HG03097 (cell line): ENCODE results near the gene FECH.
"Not testable (repeated sequence)": the region's sequence is repeated elsewhere in the genome, so short reads cannot be mapped to it uniquely, and the experiment has no call there.

Experiments used
- ATAC-seq: cut with Tn5 transposase; IDR thresholded peaks from one replicate; pipeline ENCODE4 v1.9.1; 2021; ENCODE audit not compliant: unreplicated experiment, low FRiP score

The FECH gene

DNA sequence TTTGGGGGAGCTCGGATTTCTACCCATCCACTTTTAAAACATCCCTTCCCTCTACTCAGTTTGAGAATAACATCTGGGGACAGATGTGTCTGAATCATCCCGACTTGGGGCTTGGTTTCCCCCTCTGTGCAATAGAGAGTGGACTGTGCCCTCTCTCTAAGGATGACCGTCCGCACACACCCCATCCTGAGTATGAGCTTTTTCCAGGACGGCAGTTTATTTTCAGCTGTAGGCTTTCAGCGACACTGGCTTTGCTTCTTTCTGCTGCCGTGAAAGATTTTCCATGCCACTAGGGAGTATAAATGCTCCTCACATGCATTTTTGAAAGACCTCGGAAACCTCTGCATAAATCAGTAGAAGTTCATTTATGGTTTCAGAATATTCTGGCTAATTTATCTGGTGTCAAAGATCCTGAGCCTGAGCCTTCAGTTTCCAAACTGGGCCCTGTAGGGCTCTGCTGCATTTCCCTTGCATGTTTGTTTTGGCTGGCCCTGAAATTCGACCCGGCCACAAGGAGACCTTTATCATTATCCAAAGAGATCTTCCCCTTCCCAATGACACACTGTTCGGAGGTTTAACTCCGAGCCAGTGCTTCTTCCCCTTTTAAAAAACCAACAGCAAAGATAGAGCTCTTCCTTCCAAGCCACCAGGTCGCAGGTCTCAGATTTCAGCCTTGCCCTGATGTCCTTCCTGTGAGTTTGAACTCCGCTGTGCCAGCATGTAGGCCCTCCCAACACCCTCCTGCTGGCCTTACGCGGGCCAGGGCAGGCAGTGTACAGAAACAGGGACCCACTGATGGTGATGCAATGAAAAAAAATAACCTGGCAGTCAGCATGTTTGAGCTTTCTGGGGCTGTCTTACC is 53.3 kb downstream of the FECH start:
- no peak for ATAC-seq

DNA sequence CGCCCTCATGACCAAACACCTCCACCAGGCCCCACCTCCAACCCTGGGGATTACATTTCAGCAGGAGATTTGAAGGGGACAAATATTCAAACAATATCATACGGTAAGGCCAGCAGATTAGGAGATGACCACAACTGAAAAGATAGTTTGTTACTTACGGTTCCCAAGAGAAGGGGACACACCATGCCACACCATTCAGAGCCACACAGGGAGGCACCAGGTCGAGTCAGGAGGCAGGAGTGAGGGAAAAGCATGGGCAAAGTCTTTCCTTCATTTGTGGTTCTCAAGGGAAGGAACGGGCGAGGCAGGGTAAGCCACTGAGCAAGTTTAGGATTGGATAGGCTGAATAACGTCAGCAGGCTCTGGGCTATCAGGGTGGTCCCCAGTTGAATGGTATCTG is 57.4 kb downstream of the FECH start:
- no peak for ATAC-seq

DNA sequence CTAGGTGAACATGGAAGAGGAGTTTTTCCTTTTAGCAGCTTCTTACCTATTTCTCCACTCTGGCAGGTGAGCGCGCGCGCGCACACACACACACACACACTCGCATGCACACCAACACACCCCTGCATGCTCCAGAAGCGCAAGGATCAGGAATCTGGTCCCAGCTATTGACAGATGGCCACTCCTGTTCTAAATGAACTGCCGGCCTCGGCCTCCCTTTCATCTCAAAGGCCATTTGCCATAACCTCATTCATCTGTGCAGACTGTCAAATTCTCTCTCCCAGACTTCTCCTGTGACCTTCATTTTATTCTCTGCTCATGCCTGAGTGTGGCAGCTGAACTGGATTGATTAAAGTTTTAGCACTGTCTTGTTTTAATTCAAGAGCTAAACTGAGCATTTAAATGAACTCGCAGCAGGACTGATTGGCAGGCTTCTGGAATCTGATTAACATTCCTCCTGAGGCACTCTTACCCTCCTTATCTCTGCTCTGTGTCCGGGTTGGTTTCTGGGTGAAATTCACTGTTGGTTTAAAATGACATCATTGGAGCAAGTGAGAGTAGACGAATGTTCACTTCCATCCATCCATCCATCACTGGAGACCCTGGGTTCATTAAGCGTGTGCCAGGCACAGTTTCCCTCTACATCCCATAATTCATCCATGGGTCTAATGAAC is 58.8 kb downstream of the FECH start:
- ATAC-seq, result no peak

DNA sequence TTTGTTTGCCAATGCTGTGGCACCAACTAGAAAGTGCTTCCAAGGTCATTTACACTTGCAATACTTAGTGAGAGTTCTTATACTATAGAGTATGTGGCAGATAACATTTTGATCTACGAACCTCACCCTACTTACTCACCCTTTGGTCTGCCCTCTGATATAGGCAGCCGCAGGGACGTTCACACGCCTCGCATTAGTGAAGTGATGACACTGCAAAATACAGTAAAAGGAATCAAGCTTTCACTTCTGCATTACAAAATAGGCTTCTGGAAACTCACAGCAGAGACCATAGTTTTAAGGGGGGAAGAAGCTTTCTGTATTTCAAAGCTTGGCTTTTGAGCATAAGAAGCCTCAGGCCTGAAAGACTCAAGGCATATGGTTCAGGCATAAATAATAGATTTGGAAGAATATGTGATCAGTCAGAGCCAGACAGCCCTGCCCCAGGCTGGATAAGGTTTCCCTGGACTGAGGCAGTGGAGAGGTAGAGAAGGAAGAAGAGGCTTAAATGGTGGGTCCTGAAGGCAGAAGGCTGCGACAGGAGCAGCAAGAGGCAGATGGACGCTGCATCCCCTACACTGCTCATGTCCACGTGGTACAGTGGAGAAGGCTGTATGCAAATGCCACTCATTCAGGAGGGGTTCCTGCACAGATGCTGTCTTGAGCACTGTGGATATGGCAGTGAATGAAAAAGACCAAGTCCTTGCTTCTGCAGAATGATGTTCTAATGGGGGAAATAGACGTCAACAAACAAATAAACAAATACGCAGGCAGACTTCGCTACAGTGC is 63.1 kb downstream of the FECH start:
- no peak for ATAC-seq

DNA sequence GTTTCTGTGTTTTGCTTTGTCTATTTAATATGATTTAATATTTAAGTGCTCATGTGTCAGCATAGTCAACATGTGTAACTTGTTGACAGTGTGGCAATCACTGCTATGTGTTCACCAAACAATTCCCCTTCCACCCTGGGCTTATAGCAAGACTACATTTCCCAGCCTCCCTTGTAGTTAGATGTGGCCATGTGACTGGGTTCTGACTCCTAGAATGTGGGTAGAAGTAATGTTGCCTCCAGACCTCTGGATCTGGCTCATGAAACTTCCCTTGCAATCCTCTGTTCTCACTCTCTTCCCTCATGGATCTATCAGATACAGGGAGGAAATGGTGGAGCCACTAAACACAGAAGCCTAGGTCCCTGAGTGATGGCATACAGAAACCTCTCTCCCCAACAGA is 64.2 kb downstream of the FECH start:
- not testable (repeated sequence) for ATAC-seq

DNA sequence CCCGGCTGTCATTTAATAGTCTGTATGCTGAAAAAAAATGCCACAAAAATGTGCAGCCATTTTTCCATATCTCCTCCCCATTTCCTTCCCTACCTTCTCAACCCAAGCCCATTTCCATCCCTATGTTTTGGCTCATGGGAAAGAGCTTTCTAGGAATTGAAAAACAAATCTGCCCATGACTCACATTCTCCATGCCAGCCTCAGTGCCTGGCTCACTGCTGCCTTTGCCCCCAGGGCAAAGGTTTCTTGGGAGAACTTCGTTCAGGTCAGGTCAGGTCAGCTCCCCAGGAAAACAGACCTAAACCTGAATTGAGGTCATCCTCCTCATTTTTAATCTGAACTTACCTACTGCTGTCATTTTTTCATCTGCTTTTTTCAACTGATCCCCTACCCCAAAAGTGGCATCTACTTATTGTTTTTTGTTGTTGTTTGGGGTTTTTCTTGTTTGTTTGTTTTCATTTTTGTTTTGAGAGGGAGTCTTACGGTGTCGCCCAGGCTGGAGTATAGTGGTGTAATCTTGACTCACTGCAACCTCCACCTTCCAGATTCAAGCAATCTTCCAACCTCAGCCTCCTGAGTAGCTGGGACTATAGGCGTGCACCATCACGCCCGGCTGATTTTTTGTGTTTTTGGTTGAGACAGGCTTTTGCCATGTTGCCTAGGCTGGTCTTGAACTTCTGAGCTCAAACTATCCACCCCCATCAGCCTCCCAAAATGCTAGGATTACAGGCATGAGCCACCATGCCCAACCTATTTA is 66.7 kb downstream of the FECH start:
- no peak for ATAC-seq

DNA sequence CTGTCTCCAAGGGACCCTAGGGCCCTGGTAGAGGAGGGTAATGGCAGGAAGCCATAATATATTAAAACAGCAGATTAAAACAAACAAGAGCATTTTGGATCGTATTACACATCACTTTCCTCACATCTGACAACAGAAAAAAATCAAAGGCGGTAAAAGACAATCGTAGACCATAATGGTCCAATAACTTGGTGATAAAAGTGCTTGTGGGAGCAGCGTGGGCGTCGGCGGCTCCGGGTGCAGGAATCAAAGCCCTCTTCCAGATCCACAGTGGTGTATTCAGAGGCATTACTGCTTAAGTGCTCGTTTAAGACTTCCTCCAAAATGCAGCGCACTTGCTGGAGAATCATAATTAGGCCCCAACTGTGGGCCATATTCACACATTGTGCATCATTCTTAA is 68.0 kb downstream of the FECH start:
- ATAC-seq, result no peak

DNA sequence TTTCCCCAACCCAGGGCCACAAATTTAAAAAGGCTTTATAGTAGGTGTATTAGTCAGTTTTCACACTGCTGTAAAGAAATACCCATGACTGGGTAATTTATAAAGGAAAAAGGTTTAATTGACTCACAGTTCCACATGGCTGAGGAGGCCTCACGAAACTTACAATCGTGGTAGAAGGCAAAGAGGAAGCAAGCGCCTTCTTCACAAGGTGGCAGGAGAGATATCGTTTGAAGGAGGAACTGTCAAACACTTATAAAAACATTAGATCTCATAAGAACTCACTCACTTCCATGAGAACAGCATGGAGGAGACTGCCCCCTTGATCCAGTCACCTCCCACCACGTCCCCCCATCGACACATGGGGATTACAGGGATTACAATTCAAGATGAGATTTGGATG is 70.4 kb downstream of the FECH start:
- ATAC-seq, result no peak

DNA sequence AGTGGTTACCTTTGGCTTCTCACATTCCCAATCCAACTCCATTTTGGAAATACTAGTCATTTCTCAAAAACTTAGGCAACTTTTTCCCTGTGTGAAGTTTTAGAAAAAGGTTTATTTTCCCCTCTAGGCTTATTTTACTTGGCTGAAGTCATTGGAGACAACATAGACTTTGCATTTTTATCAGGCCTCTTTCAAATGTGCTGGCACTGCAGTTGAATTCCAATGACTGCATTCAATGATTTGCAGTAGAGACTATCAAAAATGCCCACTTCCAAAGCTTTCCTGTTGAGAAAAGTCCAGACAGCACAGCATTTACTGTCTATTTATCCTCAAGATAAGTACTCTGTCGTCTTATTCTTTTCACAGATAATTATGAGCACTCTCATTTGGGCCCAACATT is 81.3 kb downstream of the FECH start:
- no peak for ATAC-seq

DNA sequence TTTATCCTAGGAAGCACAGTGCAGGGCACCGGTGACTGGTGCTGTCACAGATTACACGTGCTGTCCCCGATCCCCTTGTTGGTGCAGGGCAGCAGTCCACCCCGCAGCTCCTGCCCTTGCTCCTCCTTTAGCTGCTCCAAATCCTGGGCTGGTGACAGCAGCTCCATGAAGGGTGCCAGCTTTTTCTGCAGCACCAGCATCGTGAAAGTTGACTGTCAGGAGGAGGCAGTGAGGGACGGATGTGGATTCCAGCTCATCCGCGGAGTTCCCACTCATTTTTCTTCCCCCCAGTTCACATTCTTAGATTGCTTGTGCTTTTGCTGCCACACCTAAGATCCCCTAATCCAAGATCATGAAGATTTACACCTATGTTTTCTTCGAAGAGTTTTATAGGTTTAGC is 83.9 kb downstream of the FECH start:
- no peak for ATAC-seq

DNA sequence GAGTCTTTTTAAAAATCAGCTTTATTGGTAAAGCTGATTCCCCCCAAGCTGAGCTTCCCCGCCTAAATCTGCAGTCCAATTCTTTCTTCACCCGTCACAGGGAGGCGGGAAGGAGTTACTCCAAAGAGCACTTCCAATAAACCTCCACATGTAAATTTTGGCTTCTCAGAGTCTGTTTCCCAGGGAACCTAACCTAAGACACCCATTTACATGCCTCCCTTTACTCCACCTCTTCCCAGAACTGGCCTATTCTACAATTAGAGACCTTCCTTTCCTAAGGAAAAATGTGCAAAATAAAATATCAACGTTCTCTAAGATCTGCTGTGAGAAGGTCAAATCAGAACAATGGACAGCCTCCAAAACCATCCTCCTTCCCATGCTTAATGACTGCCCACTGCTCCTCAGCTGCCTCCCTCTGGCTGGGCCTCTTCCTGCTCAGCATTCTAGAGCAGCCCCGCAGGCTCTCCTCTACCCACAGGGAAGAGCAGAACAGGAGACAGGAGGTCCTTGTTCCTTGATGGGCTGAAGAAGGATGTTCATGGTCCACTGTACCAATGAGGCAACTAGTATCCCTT is 87.7 kb downstream of the FECH start:
- no peak for ATAC-seq
